D721Med (cell line): ENCODE results near the gene CYP2J2.
A peak's percentile ranks its signal among the peaks of the same experiment; 100 is the strongest.

ENCODE experiments used
- DNase-seq: peaks from one replicate; pipeline ENCODE4 v3.0.0; 2011; ENCODE audit warnings: low spot score; ENCODE audit not compliant: insufficient read length
- FAIRE-seq: peaks from 2 replicates; lab custom pipeline; 2011; peaks lifted over from hg19 to GRCh38; lab: Jason Lieb, UNC
- CTCF ChIP-seq: IDR thresholded peaks from 2 replicates; pipeline ENCODE4 v1.5.1; 2012; ENCODE audit warnings: mild to moderate bottlenecking, control low read depth; ENCODE audit not compliant: insufficient read depth; ENCODE audit errors: missing control alignments

The CYP2J2 gene

DNA sequence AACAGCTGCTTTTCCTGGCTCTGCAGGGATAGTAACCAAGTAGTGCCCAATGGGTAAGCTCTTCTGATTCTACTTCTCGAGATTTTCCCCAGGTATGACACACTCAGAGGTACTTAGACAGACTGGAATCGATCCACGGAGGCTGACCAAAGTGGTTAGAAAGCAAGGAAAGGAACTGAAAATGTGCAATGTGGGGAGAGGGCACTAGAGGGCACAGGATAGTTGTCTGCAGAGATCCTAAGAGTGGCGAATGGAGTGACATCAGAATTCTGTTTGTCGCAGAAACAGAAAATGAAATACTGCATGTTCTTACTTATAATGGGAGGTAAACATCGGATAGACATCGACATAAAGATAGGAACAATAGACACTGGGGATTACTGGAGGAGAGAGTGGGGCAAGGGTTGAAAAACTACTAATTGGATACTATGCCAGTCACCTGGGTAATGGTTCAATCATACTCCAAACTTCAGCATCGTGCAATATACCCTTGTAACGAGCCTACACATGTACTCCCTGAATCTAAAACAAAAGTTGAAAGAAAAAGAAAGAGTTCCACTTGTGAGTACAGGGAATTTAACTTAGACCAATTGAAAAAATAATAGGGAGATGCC, 23.3 kb downstream of the CYP2J2 start:
- DNase-seq (no peak), FAIRE-seq (no peak)
- TF ChIP-seq CTCF = peak; percentile 46

DNA sequence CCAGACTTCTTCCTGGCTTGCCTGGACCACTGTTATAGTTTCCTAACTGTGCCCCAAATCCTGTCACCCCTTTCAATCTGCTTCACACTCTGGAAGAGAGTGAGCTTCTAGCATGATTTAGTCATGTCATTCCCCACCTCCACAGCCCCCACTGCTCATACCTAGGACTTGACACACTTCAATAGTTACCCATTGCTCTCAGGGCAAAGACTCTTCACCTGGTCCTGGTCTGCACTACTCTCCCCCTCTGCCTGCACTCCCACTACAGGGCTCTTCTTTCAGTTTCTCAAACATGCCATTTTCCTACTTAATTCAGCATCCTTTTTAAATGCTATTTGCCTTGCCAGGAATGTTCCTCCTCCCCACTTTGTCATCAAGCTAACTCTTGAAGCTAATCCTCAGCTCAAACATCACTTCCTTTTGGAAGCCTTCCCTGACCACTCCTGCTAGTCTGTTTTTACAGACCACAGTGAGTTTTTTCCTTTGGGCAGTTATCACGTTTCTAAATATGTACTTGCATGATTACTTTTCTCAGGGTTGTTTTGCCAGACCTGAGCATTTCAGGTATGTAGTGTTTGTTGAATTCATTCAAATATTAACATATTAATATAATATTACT, 24.7 kb downstream of the CYP2J2 start:
- DNase-seq = no peak
- TF ChIP-seq CTCF = no peak
- FAIRE-seq = no peak

DNA sequence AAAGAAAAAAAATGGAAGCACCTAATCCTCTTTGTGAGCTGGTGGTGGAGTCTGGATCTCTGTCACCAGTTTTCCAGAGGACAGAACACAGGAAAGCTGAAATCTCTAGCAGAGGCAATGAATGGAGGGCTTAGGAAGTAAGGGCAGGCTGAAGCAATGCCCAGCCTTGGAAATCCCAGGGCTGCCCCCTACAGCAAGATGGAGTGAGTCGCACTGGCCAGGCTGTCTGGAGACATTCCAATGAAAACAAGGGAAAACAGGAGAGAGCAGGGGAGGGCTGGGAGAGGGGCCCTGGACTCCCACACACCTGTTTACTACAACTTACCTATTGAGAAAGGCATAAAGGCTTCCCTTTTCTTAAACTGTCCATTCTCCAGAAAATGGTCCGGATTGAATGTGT, 25.9 kb downstream of the CYP2J2 start:
- TF ChIP-seq CTCF = no peak
- FAIRE-seq = no peak
- no peak for DNase-seq

- DNase-seq = no peak
- no peak for TF ChIP-seq CTCF
- FAIRE-seq = no peak
Measured at GRCh38 chr1:59898927-59899326, 27.6 kb downstream of the CYP2J2 start.

DNA sequence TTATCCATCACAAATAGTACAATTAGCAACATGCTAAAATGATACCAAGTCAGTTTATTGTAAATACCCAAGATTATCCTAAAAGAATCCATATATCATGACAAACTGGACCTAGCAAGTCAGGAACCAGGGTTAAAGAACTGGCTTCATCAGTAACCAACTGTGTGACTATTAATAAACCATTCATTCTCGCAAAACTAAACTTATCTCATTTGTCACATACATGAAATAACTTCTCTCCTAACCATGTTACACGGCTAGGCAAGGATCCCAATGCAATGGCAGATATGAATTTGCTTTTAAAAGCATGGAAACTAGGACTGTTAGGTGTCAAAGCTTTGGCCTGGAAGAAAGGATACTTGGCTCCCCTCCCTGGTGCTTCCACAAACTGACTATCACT, 29.4 kb downstream of the CYP2J2 start:
- FAIRE-seq (no peak), DNase-seq (no peak)
- no peak for TF ChIP-seq CTCF

DNA sequence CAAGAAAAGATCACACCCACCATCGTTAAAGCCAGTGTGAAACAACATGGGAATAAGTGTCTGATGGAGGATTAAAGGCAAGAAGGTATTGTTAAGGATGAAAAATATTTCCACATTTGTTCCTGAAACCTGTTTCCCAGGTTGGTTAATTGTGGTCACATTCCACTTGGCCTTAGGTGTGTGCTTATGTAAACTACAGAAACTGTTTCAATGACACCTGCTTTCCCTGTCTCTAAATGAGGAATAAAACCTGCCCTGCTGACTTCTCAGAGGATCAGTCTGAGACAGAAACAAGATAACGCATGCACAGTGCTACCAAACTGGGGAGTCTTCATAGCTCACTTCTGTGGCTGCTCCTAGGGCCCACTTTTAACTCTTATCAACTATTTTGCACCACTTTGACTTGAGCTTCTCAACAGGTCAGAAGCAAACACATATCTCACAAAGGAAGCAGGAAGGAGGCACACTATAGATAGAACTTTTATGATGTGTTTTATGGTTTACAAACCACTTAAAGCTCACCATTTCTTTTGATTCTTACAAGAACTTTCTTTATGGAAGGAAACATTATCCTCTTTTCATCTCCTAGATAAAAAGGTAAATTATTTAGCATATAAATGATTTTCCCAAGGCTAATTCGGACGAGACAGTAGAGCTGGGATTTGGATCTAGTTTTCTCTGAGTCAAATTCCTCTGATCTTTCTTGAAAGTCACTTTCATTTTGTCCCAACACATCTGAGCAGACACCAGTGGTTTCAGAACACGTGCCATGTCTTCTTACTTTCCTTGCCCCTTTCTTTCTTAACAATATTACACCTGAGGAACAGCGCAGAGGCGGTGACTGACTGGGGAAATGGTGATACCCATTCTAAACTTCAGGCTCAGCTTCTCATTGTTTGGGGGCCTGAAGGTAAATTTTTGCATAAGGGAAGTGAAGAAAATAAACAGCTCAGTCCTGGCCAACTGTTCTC, 33.4 kb downstream of the CYP2J2 start:
- no peak for TF ChIP-seq CTCF
- DNase-seq (no peak), FAIRE-seq (no peak)
